H54 (cell line): ENCODE data around the gene RAE1.

Experiments used
- DNase-seq: peaks from one replicate; pipeline ENCODE4 v3.0.0; 2011; ENCODE audit warnings: low spot score, mixed read lengths; ENCODE audit not compliant: insufficient read length
- FAIRE-seq: peaks from 3 replicates; lab custom pipeline; 2011; peaks lifted over from hg19 to GRCh38; lab: Jason Lieb, UNC
- POLR2A ChIP-seq: IDR thresholded peaks from 2 replicates; pipeline ENCODE4 v1.6.1; 2011; ENCODE audit warnings: low read depth, mild to moderate bottlenecking, low read length

The RAE1 gene

GRCh38 chr20:57392512-57393271 lies 41.6 kb downstream of the RAE1 start:
- no peak for TF ChIP-seq POLR2A
- FAIRE-seq (no peak), DNase-seq (no peak)

- FAIRE-seq (no peak), DNase-seq (no peak)
- TF ChIP-seq POLR2A = no peak
These were observed 42.5 kb downstream of the RAE1 start for GRCh38 chr20:57393321-57394120.

GRCh38 chr20:57394121-57395082 lies 43.3 kb downstream of the RAE1 start:
- FAIRE-seq = no peak
- DNase-seq = no peak
- TF ChIP-seq POLR2A = no peak

- FAIRE-seq (no peak), DNase-seq (no peak)
- no peak for TF ChIP-seq POLR2A
These were observed 44.3 kb downstream of the RAE1 start for GRCh38 chr20:57395111-57395966.

GRCh38 chr20:57396212-57396983 lies 45.3 kb downstream of the RAE1 start:
- DNase-seq = no peak
- no peak for TF ChIP-seq POLR2A
- FAIRE-seq = no peak

- no peak for TF ChIP-seq POLR2A
- no peak for DNase-seq
- FAIRE-seq = no peak
These were observed 46.1 kb downstream of the RAE1 start for GRCh38 chr20:57396984-57397692.

GRCh38 chr20:57397693-57398108 lies 46.6 kb downstream of the RAE1 start:
- FAIRE-seq (no peak), DNase-seq (no peak)
- no peak for TF ChIP-seq POLR2A

- FAIRE-seq (no peak), DNase-seq (no peak)
- TF ChIP-seq POLR2A = no peak
These were observed 47.3 kb downstream of the RAE1 start for GRCh38 chr20:57398231-57398821.

GRCh38 chr20:57398901-57399535 lies 48.0 kb downstream of the RAE1 start:
- DNase-seq (no peak), FAIRE-seq (no peak)
- no peak for TF ChIP-seq POLR2A

- FAIRE-seq (no peak), DNase-seq (no peak)
- TF ChIP-seq POLR2A = no peak
These were observed 48.6 kb downstream of the RAE1 start for GRCh38 chr20:57399587-57400155.

GRCh38 chr20:57400231-57400701 lies 49.2 kb downstream of the RAE1 start:
- FAIRE-seq = no peak
- TF ChIP-seq POLR2A = no peak
- DNase-seq = no peak
